SU-DHL-6 (cell line): ENCODE data around the gene TRIM22.
"Not testable (repeated sequence)": the region's sequence is repeated elsewhere in the genome, so short reads cannot be mapped to it uniquely, and the experiment has no call there.

ENCODE experiments used
- H2AFZ ChIP-seq: fragments of 200-600 bp; sonication (generic); 2 replicates; pipeline ENCODE4 v1.6.1; 2014; ENCODE audit warnings: low read depth, mild to moderate bottlenecking, moderate library complexity, mixed read lengths, antibody characterized with exemption, low read length; ENCODE audit not compliant: severe bottlenecking
- H3F3A ChIP-seq: fragments of 200-600 bp; shearing (Covaris generic); 2 replicates; pipeline ENCODE4 v1.6.0; 2016; ENCODE audit warnings: antibody characterized with exemption, mild to moderate bottlenecking; ENCODE audit not compliant: insufficient read depth
- H3K27ac ChIP-seq: fragments of 200-600 bp; sonication (generic); 2 replicates; pipeline ENCODE4 v1.5.1; 2016; ENCODE audit warnings: low read depth, mild to moderate bottlenecking, low read length, moderate library complexity, mixed read lengths
- H3K27me3 ChIP-seq: fragments of 200-600 bp; sonication (generic), shearing (Covaris generic); 2 replicates; pipeline ENCODE4 v1.6.0; 2014; ENCODE audit warnings: mild to moderate bottlenecking, low read length
- H3K36me3 ChIP-seq: fragments of 200-600 bp; sonication (generic); 2 replicates; pipeline ENCODE4 v1.6.1; 2014; ENCODE audit warnings: mild to moderate bottlenecking, low read length, mixed read lengths
- H3K4me2 ChIP-seq: fragments of 300-600, 200-600 bp; shearing (Covaris generic), sonication (generic); 2 replicates; pipeline ENCODE4 v1.6.0; 2014; ENCODE audit warnings: low read length, low read depth, mild to moderate bottlenecking; ENCODE audit not compliant: poor library complexity, severe bottlenecking
- H3K4me3 ChIP-seq: fragments of 200-600 bp; sonication (generic); 2 replicates; pipeline ENCODE4 v1.5.1; 2014; ENCODE audit warnings: antibody characterized with exemption, low read length, mild to moderate bottlenecking, mixed read lengths; ENCODE audit not compliant: insufficient read depth, poor library complexity, severe bottlenecking
- H3K79me2 ChIP-seq: fragments of 200-600 bp; sonication (generic); 2 replicates; pipeline ENCODE4 v1.6.1; 2014; ENCODE audit warnings: mild to moderate bottlenecking, low read length, moderate library complexity; ENCODE audit not compliant: insufficient read depth
- H3K9ac ChIP-seq: fragments of 200-600 bp; sonication (generic); 2 replicates; pipeline ENCODE4 v1.7.0; 2014; ENCODE audit warnings: mild to moderate bottlenecking, low read length
- H3K9me2 ChIP-seq: fragments of 200-600 bp; sonication (generic); replicated peaks from 2 replicates; pipeline ENCODE4 v1.6.1; 2014; ENCODE audit warnings: low read length; ENCODE audit not compliant: insufficient read depth
- H3K9me3 ChIP-seq: fragments of 200-600 bp; sonication (generic); 2 replicates; pipeline ENCODE4 v1.6.1; 2014; ENCODE audit warnings: low read length, mixed read lengths; ENCODE audit not compliant: insufficient read depth
- H4K20me1 ChIP-seq: fragments of 200-600 bp; sonication (generic); 2 replicates; pipeline ENCODE4 v1.6.1; 2014; ENCODE audit warnings: low read depth, mild to moderate bottlenecking, antibody characterized with exemption, low read length, moderate library complexity, mixed read lengths
- EZH2phosphoT487 ChIP-seq: fragments of 200-600 bp; sonication (generic), shearing (Covaris generic); conservative IDR thresholded peaks from 2 replicates; pipeline ENCODE4 v1.6.1; 2018; ENCODE audit warnings: mild to moderate bottlenecking, antibody characterized with exemption, low read length, moderate library complexity, mixed read lengths
- TF ChIP-seq, protein P1 (sequence below): fragments of 200-600 bp; sonication (generic); IDR thresholded peaks from one replicate; pipeline ENCODE4 v1.5.1; 2017; ENCODE audit warnings: antibody characterized with exemption, mild to moderate bottlenecking, low read length, moderate library complexity; ENCODE audit not compliant: insufficient read depth, poor library complexity, severe bottlenecking

TRIM22 gene

GRCh38 chr11:5690216-5690615 is 626 bp downstream of the TRIM22 start:
- Histone ChIP-seq H3K27ac (peak overlapping the region; percentile 91), H3K9me3 (no peaks in the 10 kb centered on the region), H3K4me2 (peak overlapping the region; percentile 80), H3F3A (peaks cover 34% of the 10 kb centered on the region), H3K79me2 (peaks cover 38% of the 10 kb centered on the region), H3K27me3 (no peaks in the 10 kb centered on the region), H2AFZ (peak overlapping the region; percentile 39), H3K9me2 (no peaks in the 10 kb centered on the region), H4K20me1 (no peaks in the 10 kb centered on the region), H3K9ac (peak overlapping the region; percentile 80), H3K4me3 (peak overlapping the region; percentile 85), H3K36me3 (no peaks in the 10 kb centered on the region)
- TF ChIP-seq, protein P1, sequence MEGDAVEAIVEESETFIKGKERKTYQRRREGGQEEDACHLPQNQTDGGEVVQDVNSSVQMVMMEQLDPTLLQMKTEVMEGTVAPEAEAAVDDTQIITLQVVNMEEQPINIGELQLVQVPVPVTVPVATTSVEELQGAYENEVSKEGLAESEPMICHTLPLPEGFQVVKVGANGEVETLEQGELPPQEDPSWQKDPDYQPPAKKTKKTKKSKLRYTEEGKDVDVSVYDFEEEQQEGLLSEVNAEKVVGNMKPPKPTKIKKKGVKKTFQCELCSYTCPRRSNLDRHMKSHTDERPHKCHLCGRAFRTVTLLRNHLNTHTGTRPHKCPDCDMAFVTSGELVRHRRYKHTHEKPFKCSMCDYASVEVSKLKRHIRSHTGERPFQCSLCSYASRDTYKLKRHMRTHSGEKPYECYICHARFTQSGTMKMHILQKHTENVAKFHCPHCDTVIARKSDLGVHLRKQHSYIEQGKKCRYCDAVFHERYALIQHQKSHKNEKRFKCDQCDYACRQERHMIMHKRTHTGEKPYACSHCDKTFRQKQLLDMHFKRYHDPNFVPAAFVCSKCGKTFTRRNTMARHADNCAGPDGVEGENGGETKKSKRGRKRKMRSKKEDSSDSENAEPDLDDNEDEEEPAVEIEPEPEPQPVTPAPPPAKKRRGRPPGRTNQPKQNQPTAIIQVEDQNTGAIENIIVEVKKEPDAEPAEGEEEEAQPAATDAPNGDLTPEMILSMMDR = no peak
- TF ChIP-seq EZH2phosphoT487 = no peak

DNA sequence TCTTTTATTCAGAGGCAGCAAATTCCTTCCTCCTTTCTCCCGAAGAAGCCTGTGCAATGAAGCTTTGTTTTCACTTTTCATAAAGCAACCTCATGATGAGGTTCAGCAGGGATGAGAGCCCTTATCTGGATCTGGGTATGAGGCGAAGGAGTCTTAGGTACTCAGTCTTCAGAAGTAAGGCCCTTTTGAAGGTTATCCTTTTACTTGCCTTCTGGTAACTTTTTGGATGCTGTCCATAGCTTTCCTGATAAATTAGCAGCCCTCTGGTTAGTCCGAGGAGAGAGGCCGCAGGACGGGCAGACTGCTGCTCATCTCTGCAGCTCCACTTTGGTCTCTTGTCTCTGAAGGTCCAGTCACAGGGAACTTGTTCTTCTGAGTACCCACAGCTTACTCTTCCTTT is 1.1 kb downstream of the TRIM22 start:
- H3F3A ChIP-seq = peaks cover 34% of the 10 kb centered on the region
- H3K27ac ChIP-seq = peak overlapping the region; percentile 91
- H2AFZ ChIP-seq = peak overlapping the region; percentile 10
- H3K9me2 ChIP-seq = no peaks in the 10 kb centered on the region
- peak overlapping the region; percentile 80 for H3K9ac ChIP-seq
- H3K27me3 ChIP-seq = no peaks in the 10 kb centered on the region
- TF ChIP-seq, protein P1 = no peak
- no peak for TF ChIP-seq EZH2phosphoT487
- H3K79me2 ChIP-seq = peaks cover 38% of the 10 kb centered on the region
- peak overlapping the region; percentile 80 for H3K4me2 ChIP-seq
- no peaks in the 10 kb centered on the region for H4K20me1 ChIP-seq
- 0 out of 2 replicates have a peak, but pooled peaks cover 4% of the 10 kb centered on the region for H3K36me3 ChIP-seq
- no peaks in the 10 kb centered on the region for H3K9me3 ChIP-seq
- H3K4me3 ChIP-seq = peak overlapping the region; percentile 85

GRCh38 chr11:5691238-5691963 is 1.8 kb downstream of the TRIM22 start:
- peak overlapping the region; percentile 80 for H3K9ac ChIP-seq
- H3K4me3 ChIP-seq = peak overlapping the region; percentile 85
- peak overlapping the region; percentile 91 for H3K27ac ChIP-seq
- H3K36me3 ChIP-seq, H3K9me3 ChIP-seq, H3K9me2 ChIP-seq, H4K20me1 ChIP-seq, H3K27me3 ChIP-seq: not testable (repeated sequence)
- peaks cover 29% of the 10 kb centered on the region for H3F3A ChIP-seq
- H3K79me2 ChIP-seq = peaks cover 38% of the 10 kb centered on the region
- H3K4me2 ChIP-seq = peak overlapping the region; percentile 80
- peak overlapping the region; percentile 10 for H2AFZ ChIP-seq

GRCh38 chr11:5691964-5692361 is 2.4 kb downstream of the TRIM22 start:
- Histone ChIP-seq H3K9ac (peak overlapping the region; percentile 80), H3K4me3 (peak overlapping the region; percentile 85), H2AFZ (no peak overlapping the region), H3K36me3 (0 out of 2 replicates have a peak, but pooled peaks cover 4% of the 10 kb centered on the region), H4K20me1 (no peaks in the 10 kb centered on the region), H3K9me2 (no peaks in the 10 kb centered on the region), H3F3A (peaks cover 29% of the 10 kb centered on the region), H3K9me3 (no peaks in the 10 kb centered on the region), H3K27me3 (no peaks in the 10 kb centered on the region), H3K4me2 (peak overlapping the region; percentile 80), H3K27ac (peak overlapping the region; percentile 91), H3K79me2 (peaks cover 38% of the 10 kb centered on the region)
- TF ChIP-seq, protein P1 = no peak
- TF ChIP-seq EZH2phosphoT487 = no peak
